BLaER1 treated with 17β-estradiol and CSF1 and Interleukin-3, amounts not matched to agents 10 nM and 100 nM (cell line): ENCODE results near the gene ZNF765.
"Not testable (repeated sequence)": the region's sequence is repeated elsewhere in the genome, so short reads cannot be mapped to it uniquely, and the experiment has no call there.

Experiments used
- H3K27ac ChIP-seq, 11 experiments: shearing (Covaris generic); formaldehyde crosslinking; 2 replicates each; pipeline ENCODE4 v1.8.1; 2022
- H3K27me3 ChIP-seq, 11 experiments: shearing (Covaris generic); formaldehyde crosslinking; 2 replicates each; pipeline ENCODE4 v1.8.1; 2022
- H3K36me3 ChIP-seq, 11 experiments: shearing (Covaris generic); formaldehyde crosslinking; 2 replicates each; pipeline ENCODE4 v1.8.1; 2022
- H3K4me1 ChIP-seq, 10 experiments: shearing (Covaris generic); formaldehyde crosslinking; 2 replicates each; pipeline ENCODE4 v1.8.1; 2022
- H3K4me2 ChIP-seq, 11 experiments: shearing (Covaris generic); formaldehyde crosslinking; 2 replicates each; pipeline ENCODE4 v1.8.1; 2022
- H3K4me3 ChIP-seq, 10 experiments: shearing (Covaris generic); formaldehyde crosslinking; 2 replicates each; pipeline ENCODE4 v1.8.1; 2022
- H3K9ac ChIP-seq, 11 experiments: shearing (Covaris generic); formaldehyde crosslinking; 2 replicates each; pipeline ENCODE4 v1.8.1; 2022
- H3K9me3 ChIP-seq, 11 experiments: shearing (Covaris generic); formaldehyde crosslinking; replicated peaks in 1 of 11; 2 replicates each; pipeline ENCODE4 v1.8.1; 2022
- H4K20me1 ChIP-seq, 11 experiments: shearing (Covaris generic); formaldehyde crosslinking; 2 replicates each; pipeline ENCODE4 v1.8.1; 2022
- Cebpa-rat ChIP-seq, 11 experiments: shearing (Covaris generic); IDR thresholded peaks; 2 replicates each; pipeline ENCODE4 v1.8.1; 2022

Gene ZNF765

DNA sequence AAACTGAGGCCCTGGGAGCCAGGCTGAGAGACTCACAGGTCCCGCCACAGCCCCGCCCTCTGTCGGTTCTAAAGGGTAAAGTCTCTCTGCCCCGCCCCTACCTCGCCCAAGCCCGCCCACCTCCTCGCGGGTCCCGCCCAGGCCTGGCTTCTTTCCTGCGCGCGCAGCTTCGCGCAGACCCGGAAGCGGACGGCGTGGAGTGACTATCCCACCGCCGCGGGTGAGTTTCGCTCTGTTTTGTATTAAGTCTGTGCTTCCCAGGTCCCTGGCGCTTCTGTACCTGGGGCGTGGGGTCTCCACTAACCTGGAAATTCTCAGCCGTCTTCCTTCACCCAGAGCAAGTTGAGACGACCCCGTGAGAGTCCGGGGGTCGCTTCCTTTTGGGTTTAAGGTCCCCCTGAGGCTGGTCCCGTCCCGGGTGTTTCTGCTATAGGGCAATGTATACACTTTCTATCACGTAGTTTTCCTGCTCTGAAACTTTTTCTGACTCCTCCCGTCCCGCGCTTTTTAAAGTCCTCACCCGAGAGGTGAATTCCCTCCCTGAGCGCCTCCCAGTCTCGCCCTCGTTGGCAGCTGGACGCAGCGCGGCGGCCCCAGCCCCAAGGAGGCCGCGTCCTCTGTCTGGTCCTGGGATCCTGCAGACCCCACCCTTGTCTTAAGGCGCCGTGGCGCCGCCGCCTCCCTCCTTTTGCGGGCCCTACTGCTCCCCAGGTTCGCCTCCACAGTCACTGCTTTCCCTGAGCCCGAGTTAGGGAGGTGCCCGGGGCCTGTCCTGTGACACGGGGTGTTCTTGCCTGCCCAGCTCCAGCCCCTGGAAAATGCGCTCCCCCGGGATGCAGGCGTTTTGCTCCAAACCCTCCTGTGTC lies at the start of gene ZNF765:
TSS of gene ZNF765 (plus strand) at position 176 of the 866 bp plus-strand sequence. CDS start 2,867 bp downstream, outside the sequence.
- no peaks in the 10 kb centered on the region for H3K27me3 ChIP-seq
- peak within 1 kb of the TSS; percentile 87 to 97 (median 93) for H3K4me2 ChIP-seq
- H4K20me1 ChIP-seq, result peaks cover 0 to 24% (median 6%) of the 10 kb centered on the region in 11 experiments; a peak in 8 of 22 replicates
- peaks cover 14 to 23% (median 19%) of the 10 kb centered on the region in 10 experiments; a peak in 19 of 20 replicates for H3K4me1 ChIP-seq
- peaks cover 24 to 55% (median 44%) of the 10 kb centered on the region in 11 experiments for H3K9me3 ChIP-seq
- peak within 1 kb of the TSS; percentile 81 to 95 (median 90) for H3K9ac ChIP-seq
- no peak for TF ChIP-seq Cebpa-rat (IDR thresholded peaks at IDR 0.05)
- H3K36me3 ChIP-seq, result peaks cover 22 to 40% (median 29%) of the 10 kb centered on the region in 11 experiments
- H3K4me3 ChIP-seq, result peak within 1 kb of the TSS; percentile 71 to 99 (median 94)
- H3K27ac ChIP-seq, result peak within 1 kb of the TSS; percentile 62 to 92 (median 86)

DNA sequence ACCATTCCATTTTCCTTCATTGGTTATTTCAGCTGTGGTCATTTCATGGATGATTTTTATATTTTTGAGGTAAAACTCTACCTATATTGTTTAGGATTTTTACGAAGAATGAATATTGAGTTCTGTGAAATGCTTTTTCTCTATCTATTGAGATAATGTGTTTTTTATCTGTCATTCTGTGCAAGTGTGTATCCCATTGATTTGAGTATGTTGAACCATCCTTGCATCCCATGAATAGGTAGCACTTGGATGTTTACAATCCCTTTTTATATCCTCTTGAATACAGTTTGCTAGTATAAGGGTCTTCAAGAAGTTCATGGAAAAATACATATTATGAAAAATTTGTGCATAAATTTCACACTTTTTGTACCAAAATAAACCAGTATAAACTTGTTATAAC lies 39.2 kb upstream of the ZNF765 start:
- Histone ChIP-seq H3K9me3 (peaks cover 81 to 96% (median 85%) of the 10 kb centered on the region in 11 experiments), H4K20me1 (no peaks in the 10 kb centered on the region), H3K4me1 (no peaks in the 10 kb centered on the region), H3K36me3 (peaks cover 55 to 71% (median 64%) of the 10 kb centered on the region in 11 experiments), H3K4me2 (no peak overlapping the region), H3K4me3 (peak overlapping the region in 3 of 10 experiments; percentile 1 to 31 (median 29); a peak in 4 of 20 replicates), H3K27me3 (no peaks in the 10 kb centered on the region), H3K9ac (no peak overlapping the region), H3K27ac (no peak overlapping the region)
- TF ChIP-seq Cebpa-rat (IDR thresholded peaks at IDR 0.05), result no peak

DNA sequence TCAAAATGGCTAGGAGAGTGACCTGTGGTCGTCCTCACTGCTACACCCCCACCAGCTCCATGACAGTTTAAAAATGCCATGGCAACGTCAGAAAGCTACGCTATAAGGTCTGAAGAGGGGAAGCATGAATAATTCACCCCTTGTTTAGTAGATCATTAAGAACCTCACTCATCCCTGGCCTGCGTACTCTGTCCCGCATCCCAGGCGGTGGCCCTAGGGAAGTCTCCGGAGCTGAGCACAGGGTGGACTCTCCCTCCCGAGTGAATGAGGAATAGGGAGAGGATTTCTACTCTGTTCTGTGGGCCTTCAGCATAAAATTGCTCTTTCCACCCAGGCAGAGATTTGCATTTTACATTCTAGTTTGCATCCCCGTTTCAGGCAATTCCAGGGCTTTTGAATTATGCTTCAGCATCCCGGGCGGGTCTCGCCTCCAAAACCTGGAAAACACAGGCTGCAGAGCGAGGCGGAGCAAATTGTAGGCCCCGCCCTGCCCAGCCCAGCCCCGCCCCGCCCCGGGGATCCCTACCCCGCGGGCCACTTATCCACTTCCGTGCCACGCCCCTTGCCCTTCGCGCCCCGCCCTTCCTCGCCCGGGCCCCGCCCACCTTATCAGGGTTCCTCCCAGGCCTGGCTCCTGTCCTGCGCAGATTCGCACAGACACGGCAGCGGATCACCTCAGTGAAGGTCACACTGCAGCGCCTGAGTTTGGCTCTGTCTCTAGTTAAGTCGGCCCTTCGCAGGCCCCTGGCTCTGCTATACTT lies 36.9 kb upstream of the ZNF765 start:
- H3K4me1 ChIP-seq, result no peaks in the 10 kb centered on the region

DNA sequence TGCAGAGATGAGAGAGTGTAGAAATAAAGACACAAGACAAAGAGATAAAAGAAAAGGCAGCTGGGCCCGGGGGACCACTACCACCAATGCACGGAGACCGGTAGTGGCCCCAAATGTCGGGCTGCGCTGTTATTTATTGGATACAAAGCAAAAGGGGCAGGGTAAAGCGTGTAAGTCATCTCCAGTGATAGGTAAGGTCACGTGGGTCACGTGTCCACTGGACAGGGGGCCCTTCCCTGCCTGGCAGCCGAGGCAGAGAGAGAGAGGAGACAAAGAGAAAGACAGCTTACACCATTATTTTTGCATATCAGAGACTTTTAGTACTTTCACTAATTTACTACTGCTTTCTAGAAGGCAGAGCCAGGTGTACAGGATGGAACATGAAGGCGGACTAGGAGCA lies 34.9 kb upstream of the ZNF765 start:
- H3K27ac ChIP-seq, H3K4me2 ChIP-seq: not testable (repeated sequence)

More for the DNA sequence above, 36.9 kb upstream of the ZNF765 start:
- Histone ChIP-seq H3K36me3 (peaks cover 33 to 49% (median 42%) of the 10 kb centered on the region in 11 experiments), H4K20me1 (no peaks in the 10 kb centered on the region), H3K9me3 (peaks cover 58 to 74% (median 62%) of the 10 kb centered on the region in 11 experiments), H3K27ac (no peak overlapping the region), H3K4me3 (no peak overlapping the region), H3K27me3 (no peaks in the 10 kb centered on the region), H3K9ac (no peak overlapping the region), H3K4me2 (no peak overlapping the region)
- no peak for TF ChIP-seq Cebpa-rat (IDR thresholded peaks at IDR 0.05)

DNA sequence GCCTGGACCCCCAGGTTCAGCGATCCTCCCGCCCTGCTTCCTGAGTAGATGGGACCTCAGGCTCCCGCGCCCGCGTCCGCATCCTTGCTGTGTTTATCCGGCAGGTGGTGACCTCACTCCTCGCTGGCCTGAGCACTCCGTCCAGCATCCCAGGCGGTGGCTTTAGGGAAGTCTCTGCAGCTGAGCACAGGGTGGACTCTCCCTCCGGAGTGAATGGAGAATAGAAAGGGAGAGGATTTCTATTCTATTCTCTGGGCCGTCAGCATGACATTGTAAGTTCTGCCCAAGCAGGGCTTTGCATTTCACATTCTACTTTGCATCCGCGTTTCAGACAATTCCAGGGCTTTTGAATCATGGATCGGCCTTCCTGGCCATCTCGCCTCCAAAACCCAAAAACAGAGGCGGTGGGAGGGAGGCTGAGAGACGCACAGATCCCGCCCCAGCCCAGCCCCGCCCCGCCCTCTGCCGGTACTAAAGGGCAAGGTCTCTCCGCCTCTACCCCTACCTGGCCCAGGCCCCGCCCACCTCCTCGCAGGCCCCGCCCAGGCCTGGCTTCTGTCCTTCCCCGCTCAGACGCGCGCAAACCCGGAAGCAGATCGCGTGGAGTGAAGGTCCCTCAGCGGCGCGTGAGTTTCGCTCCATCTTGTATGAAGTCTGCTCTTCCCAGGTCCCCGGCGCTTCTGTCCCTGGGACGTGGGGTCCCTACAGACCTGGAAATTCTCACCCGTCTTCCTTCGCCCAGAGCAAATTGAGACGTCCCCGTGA lies 29.6 kb upstream of the ZNF765 start, which contains the start of gene ZNF525:
TSS of gene ZNF525 (plus strand) at position 572 of the 765 bp plus-strand sequence. CDS start 6,577 bp downstream, outside the sequence.
- H3K4me2 ChIP-seq, result peak within 1 kb of the TSS; percentile 71 to 94 (median 83)
- H4K20me1 ChIP-seq, result no peaks in the 10 kb centered on the region
- no peak for TF ChIP-seq Cebpa-rat (IDR thresholded peaks at IDR 0.05)
- no peaks in the 10 kb centered on the region for H3K27me3 ChIP-seq
- peaks cover 2 to 24% (median 16%) of the 10 kb centered on the region in 11 experiments; a peak in 17 of 22 replicates for H3K36me3 ChIP-seq
- peak within 1 kb of the TSS; percentile 69 to 91 (median 80) for H3K4me3 ChIP-seq
- H3K4me1 ChIP-seq, result peaks cover 8 to 18% (median 15%) of the 10 kb centered on the region in 10 experiments; a peak in 19 of 20 replicates
- H3K27ac ChIP-seq, result peak within 1 kb of the TSS; percentile 28 to 94 (median 86); a peak in 21 of 22 replicates
- peak within 1 kb of the TSS; percentile 82 to 95 (median 87) for H3K9ac ChIP-seq
- peaks cover 22 to 28% (median 25%) of the 10 kb centered on the region in 11 experiments for H3K9me3 ChIP-seq

More for the DNA sequence above, 34.9 kb upstream of the ZNF765 start:
- H3K27me3 ChIP-seq, H3K4me3 ChIP-seq, H3K9ac ChIP-seq, H4K20me1 ChIP-seq, H3K4me1 ChIP-seq: not testable (repeated sequence)
- Histone ChIP-seq H3K36me3 (peaks cover 13 to 28% (median 21%) of the 10 kb centered on the region in 11 experiments), H3K9me3 (peaks cover 37 to 53% (median 41%) of the 10 kb centered on the region in 11 experiments)

DNA sequence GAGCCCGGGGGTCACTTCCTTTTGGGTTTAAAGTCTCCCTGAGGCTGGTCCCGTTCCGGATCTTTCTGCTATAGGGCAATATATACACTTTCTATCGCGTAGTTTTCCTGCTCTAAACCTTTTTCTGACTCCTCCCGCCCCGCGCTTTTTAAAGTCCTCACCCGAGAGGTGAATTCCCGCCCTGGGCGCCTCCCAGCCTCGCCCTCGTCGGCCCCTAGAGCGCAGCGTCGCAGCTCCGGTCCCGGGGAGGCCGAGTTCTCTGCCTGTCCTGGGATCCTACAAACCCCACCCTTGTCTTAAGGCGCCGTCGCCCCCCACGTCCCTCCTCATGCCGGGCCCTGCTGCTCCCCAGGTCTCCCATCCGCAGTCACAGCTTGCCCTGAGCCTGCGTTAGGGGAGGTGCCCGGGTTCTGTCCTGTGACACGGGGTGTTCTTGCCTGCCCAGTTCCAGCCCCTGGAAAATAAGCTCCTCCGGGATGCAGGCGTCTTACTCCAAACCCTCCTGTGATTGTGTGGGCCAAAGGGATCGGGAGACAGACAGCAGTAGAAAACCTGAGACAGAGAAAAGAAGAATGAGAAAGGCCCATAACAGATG lies 29.0 kb upstream of the ZNF765 start:
- H3K27ac ChIP-seq, result peak overlapping the region; percentile 28 to 94 (median 86); a peak in 21 of 22 replicates
- H3K4me1 ChIP-seq, result peaks cover 8 to 18% (median 15%) of the 10 kb centered on the region in 10 experiments; a peak in 19 of 20 replicates
- H3K36me3 ChIP-seq, result peaks cover 9 to 30% (median 22%) of the 10 kb centered on the region in 11 experiments; a peak in 21 of 22 replicates
- no peaks in the 10 kb centered on the region for H3K27me3 ChIP-seq
- peaks cover 25 to 34% (median 31%) of the 10 kb centered on the region in 11 experiments for H3K9me3 ChIP-seq
- H3K9ac ChIP-seq, result peak overlapping the region; percentile 82 to 95 (median 87)
- no peak for TF ChIP-seq Cebpa-rat (IDR thresholded peaks at IDR 0.05)
- peak overlapping the region; percentile 64 to 94 (median 81) for H3K4me2 ChIP-seq
- no peaks in the 10 kb centered on the region for H4K20me1 ChIP-seq
- peak overlapping the region; percentile 69 to 91 (median 80) for H3K4me3 ChIP-seq

DNA sequence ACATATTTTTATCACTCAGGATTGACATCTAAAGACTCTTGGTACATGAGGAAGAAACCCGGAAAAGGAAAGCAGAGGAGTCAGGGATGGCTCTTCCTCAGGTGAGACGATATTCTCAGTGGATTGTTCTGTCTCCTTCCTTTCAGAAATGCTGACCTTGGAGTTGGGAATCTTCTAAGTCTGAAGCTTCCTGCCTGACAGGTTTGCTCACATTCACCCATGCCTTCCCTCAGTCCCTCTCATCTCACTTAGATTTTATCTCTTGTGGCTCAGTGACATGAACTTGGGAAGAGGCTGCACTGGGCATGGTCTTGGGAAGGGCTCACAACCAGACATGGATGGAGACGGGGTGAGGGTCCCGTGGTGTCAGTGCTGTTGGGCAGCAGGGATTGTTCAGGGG lies 22.8 kb upstream of the ZNF765 start:
- Histone ChIP-seq H3K4me1 (peaks cover 0 to 2% (median 1%) of the 10 kb centered on the region in 10 experiments; a peak in 10 of 20 replicates), H3K4me2 (no peak overlapping the region), H3K4me3 (no peak overlapping the region), H3K27ac (no peak overlapping the region), H3K36me3 (peaks cover 66 to 92% (median 84%) of the 10 kb centered on the region in 11 experiments), H3K27me3 (no peaks in the 10 kb centered on the region), H3K9me3 (peaks cover 41 to 63% (median 56%) of the 10 kb centered on the region in 11 experiments), H4K20me1 (no peaks in the 10 kb centered on the region), H3K9ac (no peak overlapping the region)
- no peak for TF ChIP-seq Cebpa-rat (IDR thresholded peaks at IDR 0.05)

DNA sequence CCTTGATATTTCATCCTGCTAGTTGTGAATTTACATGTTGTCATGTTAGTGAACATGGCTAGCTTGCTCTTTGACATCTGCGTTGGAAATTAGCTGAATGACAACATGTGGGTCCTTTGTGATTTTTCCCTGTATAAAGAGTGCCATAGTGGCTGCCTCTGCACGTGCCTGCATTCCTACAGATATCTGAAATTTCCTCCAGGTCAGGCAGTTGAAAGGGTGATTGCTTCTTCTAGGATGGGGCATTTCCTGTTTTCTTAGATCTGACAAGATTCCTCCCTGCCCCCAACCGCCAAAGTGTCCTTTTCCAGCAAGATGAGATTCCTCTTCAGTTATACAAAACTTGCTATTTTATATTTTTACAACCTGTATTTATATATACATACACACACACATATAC lies 20.7 kb upstream of the ZNF765 start:
- no peak for TF ChIP-seq Cebpa-rat (IDR thresholded peaks at IDR 0.05)
- Histone ChIP-seq H3K4me1 (no peaks in the 10 kb centered on the region), H3K36me3 (peaks cover 87 to 99% (median 94%) of the 10 kb centered on the region in 11 experiments), H3K9ac (no peak overlapping the region), H3K4me3 (no peak overlapping the region), H3K27me3 (no peaks in the 10 kb centered on the region), H3K9me3 (peaks cover 48 to 70% (median 61%) of the 10 kb centered on the region in 11 experiments), H3K27ac (no peak overlapping the region), H4K20me1 (no peaks in the 10 kb centered on the region), H3K4me2 (no peak overlapping the region)
